Testis (tissue), 2 donors: ENCODE results near the gene EPHB1.

Source experiments
- CTCF ChIP-seq, 3 experiments: fragments of 450-650 bp in 2 of 3; fragments of 200-600 bp in 1 of 3; sonication (generic) in 1 of 3; IDR thresholded peaks; one replicate each; pipeline ENCODE4 v1.5.1; 2016 to 2019; ENCODE audit warnings: antibody characterized with exemption in 3 of 3, mild to moderate bottlenecking in 2 of 3, moderate library complexity in 1 of 3
- POLR2A ChIP-seq: fragments of 450-650 bp; IDR thresholded peaks from one replicate; pipeline ENCODE4 v1.6.1; 2017; ENCODE audit warnings: antibody characterized with exemption, mild to moderate bottlenecking, moderate library complexity

DNA sequence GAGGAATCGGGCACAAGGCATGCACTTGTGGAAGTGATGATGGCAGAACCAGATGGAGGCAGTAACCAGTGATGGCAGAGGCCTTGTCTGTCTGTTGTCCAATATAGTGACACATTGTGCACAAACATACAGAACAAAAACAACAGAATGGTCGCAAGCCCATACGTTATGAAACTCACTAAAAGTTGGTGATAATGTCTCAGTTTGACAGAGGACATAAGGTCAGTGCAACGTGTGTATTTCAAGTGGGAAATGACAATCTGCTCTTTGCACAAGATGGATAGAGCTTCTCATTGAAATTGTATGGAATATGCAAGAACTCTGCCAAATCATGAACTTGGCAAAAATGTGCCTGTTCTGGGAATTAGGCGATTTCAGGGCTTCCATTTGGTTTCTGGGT is 169.2 kb downstream of the EPHB1 start:
- TF ChIP-seq CTCF (IDR thresholded peaks at IDR 0.05) (no peak), POLR2A (no peak)
